ENCODE measurements around the gene PIGT. TPM values are rescaled to one million over a fixed set of nuclear protein-coding genes. Genes with fewer than 3 reads are reported as not detected.

PIGT gene
- total RNA-seq, 4 donors from 2014 or later, result 54.6 to 82.8 (median 69.7) TPM

GRCh38 chr20:45452772-45453691, 37.1 kb downstream of the PIGT start:
- 64 to 73% methylated on average over 4 of the region's 4 CpGs for WGBS, 2 donors
- Histone ChIP-seq H3K36me3 (peaks cover 0 to 5% (median 0%) of the 10 kb centered on the region in 3 donors), H3K4me1 (no peaks in the 10 kb centered on the region), H3K27me3 (no peaks in the 10 kb centered on the region), H3K4me3 (no peak overlapping the region), H3K9me3 (no peaks in the 10 kb centered on the region), H3K27ac (no peak overlapping the region)
- TF ChIP-seq EP300 (IDR thresholded peaks at IDR 0.05) (no peak), CTCF (IDR thresholded peaks at IDR 0.05) (no peak), POLR2A (IDR thresholded peaks at IDR 0.05) (no peak)
- DNase-seq (ENCODE audit: low spot score in 2 of 2), result no peak

GRCh38 chr20:45456632-45457031, 40.7 kb downstream of the PIGT start:
- no peak for DNase-seq (ENCODE audit: low spot score in 2 of 2)
- Histone ChIP-seq H3K27me3 (no peaks in the 10 kb centered on the region), H3K4me3 (no peak overlapping the region), H3K27ac (no peak overlapping the region), H3K4me1 (no peaks in the 10 kb centered on the region), H3K9me3 (no peaks in the 10 kb centered on the region), H3K36me3 (no peaks in the 10 kb centered on the region)
- no peak for TF ChIP-seq POLR2A (IDR thresholded peaks at IDR 0.05)
- TF ChIP-seq CTCF (IDR thresholded peaks at IDR 0.05), result peak in 1 of 5 experiments; percentile 17
- TF ChIP-seq EP300 (IDR thresholded peaks at IDR 0.05), result no peak
- 22 to 23% methylated on average over 6 of the region's 6 CpGs for WGBS, 2 donors

- no peak for DNase-seq (ENCODE audit: low spot score in 2 of 2)
Observed at GRCh38 chr20:45459606-45460005, 43.7 kb downstream of the PIGT start.

GRCh38 chr20:45461225-45461624, 45.3 kb downstream of the PIGT start:
- no peak overlapping the region for H3K27ac ChIP-seq
- WGBS, 2 donors, result 75 to 85% methylated on average over 1 of the region's 1 CpG
- no peaks in the 10 kb centered on the region for H3K4me1 ChIP-seq
- no peak for DNase-seq (ENCODE audit: low spot score in 2 of 2)
- no peaks in the 10 kb centered on the region for H3K27me3 ChIP-seq
- no peaks in the 10 kb centered on the region for H3K36me3 ChIP-seq
- no peaks in the 10 kb centered on the region for H3K9me3 ChIP-seq
- TF ChIP-seq POLR2A (IDR thresholded peaks at IDR 0.05) (no peak), CTCF (IDR thresholded peaks at IDR 0.05) (no peak), EP300 (IDR thresholded peaks at IDR 0.05) (no peak)
- no peak overlapping the region for H3K4me3 ChIP-seq

More at GRCh38 chr20:45459606-45460005, 43.7 kb downstream of the PIGT start:
- Histone ChIP-seq H3K36me3 (no peaks in the 10 kb centered on the region), H3K9me3 (no peaks in the 10 kb centered on the region), H3K4me3 (no peak overlapping the region), H3K27ac (no peak overlapping the region), H3K27me3 (no peaks in the 10 kb centered on the region), H3K4me1 (no peaks in the 10 kb centered on the region)
- TF ChIP-seq POLR2A (IDR thresholded peaks at IDR 0.05) (no peak), EP300 (IDR thresholded peaks at IDR 0.05) (no peak), CTCF (IDR thresholded peaks at IDR 0.05) (no peak)
- 63 to 67% methylated on average over 5 of the region's 5 CpGs for WGBS, 2 donors
